ENCODE results near the gene C4orf50. TPM values are rescaled to one million over a fixed set of nuclear protein-coding genes. Genes with fewer than 3 reads are reported as not detected.

The C4orf50 gene
- total and polyA plus RNA-seq, 2 of the 13 experiments (the other 11 are each of a cell fraction or from before 2014, with no cell fraction given): not detected

DNA sequence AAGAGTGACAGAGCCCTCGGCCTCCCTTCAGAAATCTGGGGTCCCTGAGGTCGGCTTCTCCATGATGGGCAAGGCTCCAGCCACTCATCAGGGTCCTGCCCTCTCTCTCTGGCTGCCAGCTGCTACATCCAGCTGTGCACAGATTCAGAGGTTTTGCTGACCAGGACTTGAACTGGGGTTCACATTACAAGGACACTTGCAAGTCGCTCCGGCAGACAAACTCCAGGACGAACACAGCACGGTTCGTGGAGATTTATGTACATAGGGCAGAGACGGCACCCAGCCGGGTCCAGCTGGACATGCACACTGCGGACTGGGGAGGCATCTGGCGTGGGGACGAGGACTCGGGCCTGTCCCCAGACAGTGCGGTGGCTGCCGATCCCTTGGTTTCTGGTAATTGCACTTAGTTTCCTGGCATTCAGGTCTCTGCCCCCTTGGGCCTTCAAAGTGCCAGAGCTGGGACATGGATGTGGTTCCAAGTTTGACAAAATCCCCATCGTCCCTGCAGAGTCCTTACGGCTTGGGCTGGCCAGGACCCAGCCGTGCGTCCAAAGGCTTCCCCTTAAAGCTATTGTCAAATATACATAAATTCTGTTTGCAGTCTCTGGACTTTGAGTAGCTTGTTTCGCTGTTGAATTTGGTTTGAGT is 6.2 kb upstream of the C4orf50 start:
- Histone ChIP-seq H3K36me3 (replicated peaks in 1 of 2; ENCODE audit: control insufficient read depth in 1 of 2, insufficient read depth in 2 of 2, low read length in 2 of 2) (no peaks in the 10 kb centered on the region), H3K9ac (ENCODE audit: insufficient read depth, low read depth, low read length) (no peak overlapping the region), H3K4me1 (ENCODE audit: insufficient read depth, low read length) (no peaks in the 10 kb centered on the region), H4K20me1 (ENCODE audit: insufficient read depth, low read length) (peaks cover 4% of the 10 kb centered on the region; the same call in 1 of the 2 replicates), H3K4me3 (replicated peaks in 1 of 3; ENCODE audit: insufficient read depth in 1 of 3, low read depth in 2 of 3, low read length in 3 of 3) (no peak overlapping the region), H3K4me2 (ENCODE audit: low read depth, low read length) (no peak overlapping the region), H2AFZ (ENCODE audit: low read length) (no peak overlapping the region), H3K27me3 (ENCODE audit: control insufficient read depth in 1 of 2, insufficient read depth in 2 of 2, low read length in 2 of 2) (peaks cover 21 to 84% of the 10 kb centered on the region in 2 experiments), H3K9me3 (ENCODE audit: low read length) (no peaks in the 10 kb centered on the region), H3K27ac (ENCODE audit: extremely low read length, insufficient read depth, low read length) (no peak overlapping the region), H3K79me2 (ENCODE audit: insufficient read depth, low read length) (no peaks in the 10 kb centered on the region)
- intact Hi-C loops (cut with micrococcal nuclease; ENCODE audit: unreplicated experiment) (no loop called here), in situ Hi-C loops (cut with HindIII; ENCODE audit: extremely low pct_ligation_motif_present, low pct_unique_long_range_greater_than_20kb) (no loop called here)
- POLR2A ChIA-PET: no interaction called here
- ATAC-seq (no peak), DNase-seq (ENCODE audit: low spot score) (no peak), FAIRE-seq (no peak)
- BruUV-seq (replicated peaks): no TSS peak
- CTCF ChIA-PET (ENCODE audit: low intra/inter-chr PET ratio, low total read pairs): no interaction called here
- TF ChIP-seq ZNF724P (CRISPR knock-in tag; IDR thresholded peaks at IDR 0.05; ENCODE audit: borderline replicate concordance) (no peak), SKI (IDR thresholded peaks at IDR 0.05; ENCODE audit: partially characterized antibody) (no peak), KLF6 (CRISPR knock-in tag; IDR thresholded peaks at IDR 0.05) (no peak), AHR (CRISPR knock-in tag; IDR thresholded peaks at IDR 0.05) (no peak), ZNF720 (CRISPR knock-in tag; IDR thresholded peaks at IDR 0.05) (no peak), NR2F6 (IDR thresholded peaks at IDR 0.05) (no peak), NR2F6 (CRISPR knock-in tag; IDR thresholded peaks at IDR 0.05) (no peak), ZNF124 (CRISPR knock-in tag; IDR thresholded peaks at IDR 0.05) (no peak), NBN (conservative IDR thresholded peaks at IDR 0.05) (no peak)
- TF ChIP-seq, protein P1, sequence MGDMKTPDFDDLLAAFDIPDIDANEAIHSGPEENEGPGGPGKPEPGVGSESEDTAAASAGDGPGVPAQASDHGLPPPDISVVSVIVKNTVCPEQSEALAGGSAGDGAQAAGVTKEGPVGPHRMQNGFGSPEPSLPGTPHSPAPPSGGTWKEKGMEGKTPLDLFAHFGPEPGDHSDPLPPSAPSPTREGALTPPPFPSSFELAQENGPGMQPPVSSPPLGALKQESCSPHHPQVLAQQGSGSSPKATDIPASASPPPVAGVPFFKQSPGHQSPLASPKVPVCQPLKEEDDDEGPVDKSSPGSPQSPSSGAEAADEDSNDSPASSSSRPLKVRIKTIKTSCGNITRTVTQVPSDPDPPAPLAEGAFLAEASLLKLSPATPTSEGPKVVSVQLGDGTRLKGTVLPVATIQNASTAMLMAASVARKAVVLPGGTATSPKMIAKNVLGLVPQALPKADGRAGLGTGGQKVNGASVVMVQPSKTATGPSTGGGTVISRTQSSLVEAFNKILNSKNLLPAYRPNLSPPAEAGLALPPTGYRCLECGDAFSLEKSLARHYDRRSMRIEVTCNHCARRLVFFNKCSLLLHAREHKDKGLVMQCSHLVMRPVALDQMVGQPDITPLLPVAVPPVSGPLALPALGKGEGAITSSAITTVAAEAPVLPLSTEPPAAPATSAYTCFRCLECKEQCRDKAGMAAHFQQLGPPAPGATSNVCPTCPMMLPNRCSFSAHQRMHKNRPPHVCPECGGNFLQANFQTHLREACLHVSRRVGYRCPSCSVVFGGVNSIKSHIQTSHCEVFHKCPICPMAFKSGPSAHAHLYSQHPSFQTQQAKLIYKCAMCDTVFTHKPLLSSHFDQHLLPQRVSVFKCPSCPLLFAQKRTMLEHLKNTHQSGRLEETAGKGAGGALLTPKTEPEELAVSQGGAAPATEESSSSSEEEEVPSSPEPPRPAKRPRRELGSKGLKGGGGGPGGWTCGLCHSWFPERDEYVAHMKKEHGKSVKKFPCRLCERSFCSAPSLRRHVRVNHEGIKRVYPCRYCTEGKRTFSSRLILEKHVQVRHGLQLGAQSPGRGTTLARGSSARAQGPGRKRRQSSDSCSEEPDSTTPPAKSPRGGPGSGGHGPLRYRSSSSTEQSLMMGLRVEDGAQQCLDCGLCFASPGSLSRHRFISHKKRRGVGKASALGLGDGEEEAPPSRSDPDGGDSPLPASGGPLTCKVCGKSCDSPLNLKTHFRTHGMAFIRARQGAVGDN (CRISPR knock-in tag; IDR thresholded peaks at IDR 0.05): no peak
- TF ChIP-seq, protein P2, sequence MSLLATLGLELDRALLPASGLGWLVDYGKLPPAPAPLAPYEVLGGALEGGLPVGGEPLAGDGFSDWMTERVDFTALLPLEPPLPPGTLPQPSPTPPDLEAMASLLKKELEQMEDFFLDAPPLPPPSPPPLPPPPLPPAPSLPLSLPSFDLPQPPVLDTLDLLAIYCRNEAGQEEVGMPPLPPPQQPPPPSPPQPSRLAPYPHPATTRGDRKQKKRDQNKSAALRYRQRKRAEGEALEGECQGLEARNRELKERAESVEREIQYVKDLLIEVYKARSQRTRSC (CRISPR knock-in tag; IDR thresholded peaks at IDR 0.05; ENCODE audit: low read depth): no peak
- TF ChIP-seq, protein P3, sequence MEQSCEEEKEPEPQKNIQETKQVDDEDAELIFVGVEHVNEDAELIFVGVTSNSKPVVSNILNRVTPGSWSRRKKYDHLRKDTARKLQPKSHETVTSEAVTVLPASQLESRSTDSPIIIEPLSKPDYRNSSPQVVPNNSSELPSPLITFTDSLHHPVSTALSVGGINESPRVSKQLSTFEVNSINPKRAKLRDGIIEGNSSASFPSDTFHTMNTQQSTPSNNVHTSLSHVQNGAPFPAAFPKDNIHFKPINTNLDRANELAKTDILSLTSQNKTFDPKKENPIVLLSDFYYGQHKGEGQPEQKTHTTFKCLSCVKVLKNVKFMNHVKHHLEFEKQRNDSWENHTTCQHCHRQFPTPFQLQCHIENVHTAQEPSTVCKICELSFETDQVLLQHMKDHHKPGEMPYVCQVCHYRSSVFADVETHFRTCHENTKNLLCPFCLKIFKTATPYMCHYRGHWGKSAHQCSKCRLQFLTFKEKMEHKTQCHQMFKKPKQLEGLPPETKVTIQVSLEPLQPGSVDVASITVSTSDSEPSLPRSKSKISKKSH (CRISPR knock-in tag; IDR thresholded peaks at IDR 0.05; ENCODE audit: borderline replicate concordance): no peak
- TF ChIP-seq, protein P4, sequence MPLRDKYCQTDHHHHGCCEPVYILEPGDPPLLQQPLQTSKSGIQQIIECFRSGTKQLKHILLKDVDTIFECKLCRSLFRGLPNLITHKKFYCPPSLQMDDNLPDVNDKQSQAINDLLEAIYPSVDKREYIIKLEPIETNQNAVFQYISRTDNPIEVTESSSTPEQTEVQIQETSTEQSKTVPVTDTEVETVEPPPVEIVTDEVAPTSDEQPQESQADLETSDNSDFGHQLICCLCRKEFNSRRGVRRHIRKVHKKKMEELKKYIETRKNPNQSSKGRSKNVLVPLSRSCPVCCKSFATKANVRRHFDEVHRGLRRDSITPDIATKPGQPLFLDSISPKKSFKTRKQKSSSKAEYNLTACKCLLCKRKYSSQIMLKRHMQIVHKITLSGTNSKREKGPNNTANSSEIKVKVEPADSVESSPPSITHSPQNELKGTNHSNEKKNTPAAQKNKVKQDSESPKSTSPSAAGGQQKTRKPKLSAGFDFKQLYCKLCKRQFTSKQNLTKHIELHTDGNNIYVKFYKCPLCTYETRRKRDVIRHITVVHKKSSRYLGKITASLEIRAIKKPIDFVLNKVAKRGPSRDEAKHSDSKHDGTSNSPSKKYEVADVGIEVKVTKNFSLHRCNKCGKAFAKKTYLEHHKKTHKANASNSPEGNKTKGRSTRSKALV (CRISPR knock-in tag; IDR thresholded peaks at IDR 0.05): no peak
- WGBS (ENCODE audit: low lambda C conversion rate): 3% methylated on average over 2 of the region's 20 CpGs

Data from HepG2 (cell line).